ENCODE measurements around the gene NCR3LG1. TPM values are rescaled to one million over a fixed set of nuclear protein-coding genes. Genes with fewer than 3 reads are reported as not detected.

The NCR3LG1 gene
- total RNA-seq, 1 donor from 2014 or later = 0.80 TPM

- H3K9me3 ChIP-seq (replicated peaks) = no peaks in the 10 kb centered on the region
- peak; percentile 82 for TF ChIP-seq CTCF (IDR thresholded peaks at IDR 0.05; ENCODE audit: borderline replicate concordance)
- peaks cover 40% of the 10 kb centered on the region for H3K4me1 ChIP-seq
- H3K27me3 ChIP-seq (ENCODE audit: low read depth) = peaks cover 31% of the 10 kb centered on the region
- H3K27ac ChIP-seq (replicated peaks) = peak overlapping the region; percentile 78
- no peaks in the 10 kb centered on the region for H3K36me3 ChIP-seq
- peak overlapping the region; percentile 66 for H3K4me3 ChIP-seq
- intact Hi-C loops (cut with micrococcal nuclease) = no loop called here
- peak; percentile 78 for DNase-seq
Observed at GRCh38 chr11:17389211-17389956, 37.8 kb downstream of the NCR3LG1 start.

DNA sequence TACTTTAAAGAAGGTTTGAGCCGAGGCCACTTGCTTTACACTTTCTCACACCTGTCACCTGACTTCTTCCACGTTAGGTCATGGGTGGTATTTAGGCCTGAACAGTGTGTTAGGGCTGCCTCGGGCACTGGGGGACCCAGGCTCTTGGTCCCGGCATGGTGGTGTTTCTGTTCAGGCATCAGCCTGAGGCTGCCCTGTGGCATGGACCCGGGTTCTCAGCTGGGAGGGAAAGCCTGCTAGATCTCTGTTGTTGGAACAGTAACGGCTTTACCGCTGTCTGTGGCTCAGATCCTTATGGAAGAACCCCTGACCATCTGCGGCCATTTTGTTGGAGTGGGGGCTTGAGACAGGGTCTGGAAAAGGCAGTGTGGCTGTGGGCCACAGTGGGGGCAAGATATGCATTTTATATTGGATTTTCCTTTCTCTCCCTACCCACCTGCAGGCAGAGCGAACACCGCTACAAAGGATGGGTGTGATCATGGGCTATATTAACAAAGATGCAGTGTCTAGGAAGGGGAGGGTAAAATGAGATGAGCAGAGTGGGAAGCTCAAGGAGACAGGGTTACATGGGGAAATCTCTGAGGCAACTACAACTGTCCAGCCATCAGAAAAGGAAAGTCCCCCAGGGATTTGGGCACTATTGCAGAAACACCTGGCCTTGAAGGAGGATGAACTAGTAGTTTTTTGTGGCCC is 38.5 kb downstream of the NCR3LG1 start:
- intact Hi-C loops (cut with micrococcal nuclease) = no loop called here
- TF ChIP-seq CTCF (IDR thresholded peaks at IDR 0.05; ENCODE audit: borderline replicate concordance) = no peak
- no peak for DNase-seq
- H3K9me3 ChIP-seq (replicated peaks) = no peaks in the 10 kb centered on the region
- no peak overlapping the region for H3K27ac ChIP-seq (replicated peaks)
- H3K27me3 ChIP-seq (ENCODE audit: low read depth) = peaks cover 28% of the 10 kb centered on the region
- no peaks in the 10 kb centered on the region for H3K36me3 ChIP-seq
- peaks cover 35% of the 10 kb centered on the region for H3K4me1 ChIP-seq
- peak overlapping the region; percentile 66 for H3K4me3 ChIP-seq

- Histone ChIP-seq H3K27me3 (ENCODE audit: low read depth) (peaks cover 17% of the 10 kb centered on the region), H3K4me1 (peaks cover 20% of the 10 kb centered on the region), H3K36me3 (no peaks in the 10 kb centered on the region), H3K4me3 (no peak overlapping the region), H3K27ac (replicated peaks) (no peak overlapping the region), H3K9me3 (replicated peaks) (no peaks in the 10 kb centered on the region)
- no peak for DNase-seq
- intact Hi-C loops (cut with micrococcal nuclease) = no loop called here
- no peak for TF ChIP-seq CTCF (IDR thresholded peaks at IDR 0.05; ENCODE audit: borderline replicate concordance)
Observed at GRCh38 chr11:17391493-17392355, 40.1 kb downstream of the NCR3LG1 start.

GRCh38 chr11:17392872-17393271 is 41.3 kb downstream of the NCR3LG1 start:
- Histone ChIP-seq H3K27ac (replicated peaks) (no peak overlapping the region), H3K4me3 (no peak overlapping the region), H3K27me3 (ENCODE audit: low read depth) (peaks cover 9% of the 10 kb centered on the region), H3K36me3 (no peaks in the 10 kb centered on the region), H3K4me1 (peaks cover 16% of the 10 kb centered on the region), H3K9me3 (replicated peaks) (no peaks in the 10 kb centered on the region)
- TF ChIP-seq CTCF (IDR thresholded peaks at IDR 0.05; ENCODE audit: borderline replicate concordance) = no peak
- intact Hi-C loops (cut with micrococcal nuclease) = no loop called here
- DNase-seq = no peak

GRCh38 chr11:17393472-17393871 is 41.9 kb downstream of the NCR3LG1 start:
- DNase-seq = no peak
- no peaks in the 10 kb centered on the region for H3K9me3 ChIP-seq (replicated peaks)
- intact Hi-C loops (cut with micrococcal nuclease) = no loop called here
- H3K27me3 ChIP-seq (ENCODE audit: low read depth) = peaks cover 3% of the 10 kb centered on the region
- H3K36me3 ChIP-seq = no peaks in the 10 kb centered on the region
- TF ChIP-seq CTCF (IDR thresholded peaks at IDR 0.05; ENCODE audit: borderline replicate concordance) = no peak
- H3K4me1 ChIP-seq = peaks cover 12% of the 10 kb centered on the region
- no peak overlapping the region for H3K27ac ChIP-seq (replicated peaks)
- H3K4me3 ChIP-seq = no peak overlapping the region
